ENCODE results near the gene SLC9A9. TPM values are rescaled to one million over a fixed set of nuclear protein-coding genes. Genes with fewer than 3 reads are reported as not detected.

SLC9A9 gene
- total RNA-seq, 1 donor from 2014 or later, result 11.4 TPM

GRCh38 chr3:143301031-143301901 lies 547.0 kb downstream of the SLC9A9 start:
- TF ChIP-seq CTCF (IDR thresholded peaks at IDR 0.05; ENCODE audit: partially characterized antibody, unreplicated experiment), result no peak
- no peaks in the 10 kb centered on the region for H3K4me1 Mint-ChIP-seq (ENCODE audit: low read depth, unreplicated experiment)
- H3K4me3 Mint-ChIP-seq (ENCODE audit: unreplicated experiment), result no peak overlapping the region
- no peaks in the 10 kb centered on the region for H3K27me3 Mint-ChIP-seq (ENCODE audit: unreplicated experiment)
- H3K9me3 Mint-ChIP-seq (ENCODE audit: unreplicated experiment), result no peaks in the 10 kb centered on the region
- H3K27ac Mint-ChIP-seq (ENCODE audit: unreplicated experiment), result no peak overlapping the region
- no peak for DNase-seq
- H3K36me3 Mint-ChIP-seq (ENCODE audit: unreplicated experiment), result peaks cover 4% of the 10 kb centered on the region

GRCh38 chr3:143298886-143299535 lies 549.3 kb downstream of the SLC9A9 start:
- TF ChIP-seq CTCF (IDR thresholded peaks at IDR 0.05; ENCODE audit: partially characterized antibody, unreplicated experiment), result no peak
- Mint-ChIP-seq H3K36me3 (ENCODE audit: unreplicated experiment) (peaks cover 4% of the 10 kb centered on the region), H3K27me3 (ENCODE audit: unreplicated experiment) (no peaks in the 10 kb centered on the region), H3K4me1 (ENCODE audit: low read depth, unreplicated experiment) (no peaks in the 10 kb centered on the region), H3K4me3 (ENCODE audit: unreplicated experiment) (no peak overlapping the region), H3K27ac (ENCODE audit: unreplicated experiment) (no peak overlapping the region), H3K9me3 (ENCODE audit: unreplicated experiment) (no peaks in the 10 kb centered on the region)
- DNase-seq, result no peak

GRCh38 chr3:143298380-143298779 lies 549.9 kb downstream of the SLC9A9 start:
- peaks cover 4% of the 10 kb centered on the region for H3K36me3 Mint-ChIP-seq (ENCODE audit: unreplicated experiment)
- no peak for DNase-seq
- H3K27me3 Mint-ChIP-seq (ENCODE audit: unreplicated experiment), result no peaks in the 10 kb centered on the region
- H3K4me1 Mint-ChIP-seq (ENCODE audit: low read depth, unreplicated experiment), result no peaks in the 10 kb centered on the region
- no peak for TF ChIP-seq CTCF (IDR thresholded peaks at IDR 0.05; ENCODE audit: partially characterized antibody, unreplicated experiment)
- no peak overlapping the region for H3K4me3 Mint-ChIP-seq (ENCODE audit: unreplicated experiment)
- H3K9me3 Mint-ChIP-seq (ENCODE audit: unreplicated experiment), result no peaks in the 10 kb centered on the region
- H3K27ac Mint-ChIP-seq (ENCODE audit: unreplicated experiment), result no peak overlapping the region

GRCh38 chr3:143295201-143296080 lies 552.8 kb downstream of the SLC9A9 start:
- Mint-ChIP-seq H3K36me3 (ENCODE audit: unreplicated experiment) (no peaks in the 10 kb centered on the region), H3K9me3 (ENCODE audit: unreplicated experiment) (no peaks in the 10 kb centered on the region), H3K27me3 (ENCODE audit: unreplicated experiment) (no peaks in the 10 kb centered on the region), H3K4me1 (ENCODE audit: low read depth, unreplicated experiment) (no peaks in the 10 kb centered on the region), H3K4me3 (ENCODE audit: unreplicated experiment) (no peak overlapping the region), H3K27ac (ENCODE audit: unreplicated experiment) (no peak overlapping the region)
- no peak for DNase-seq
- no peak for TF ChIP-seq CTCF (IDR thresholded peaks at IDR 0.05; ENCODE audit: partially characterized antibody, unreplicated experiment)

Data from glutamatergic neuron (in vitro differentiated cells).